Activated T-helper 17 cell treated with anti-CD3 and anti-CD28 coated beads, Interleukin-2, amount 50 U/mL, for 72 hours (primary cell): Measurements from ENCODE around the gene HSPA2. TPM values are rescaled to one million over a fixed set of nuclear protein-coding genes. Genes with fewer than 3 reads are reported as not detected.

Experiments
- total RNA-seq, 2 donors: library from RNA; stranded (reverse); gene quantifications; one replicate each; pipeline ENCODE4 v1.2.3, GENCODE V29; 2022

Gene HSPA2
- total RNA-seq, 2 donors from 2014 or later = 6.5 to 7.4 TPM

Other genes with a start within 250 kb of the HSPA2 start
- 1 to 10 TPM in 1 of 2 donors, under 1 TPM in 1; 0.56 to 6.1 TPM for gene ESR2, start 246.4 kb upstream of the HSPA2 start, total RNA-seq
- 100 to 1,000 TPM; 142 to 282 TPM for gene MTHFD1, start 152.4 kb upstream of the HSPA2 start, total RNA-seq
- 1 to 10 TPM in 1 of 2 donors, under 1 TPM in 1; 0.82 to 1.0 TPM for gene AKAP5, start 75.2 kb upstream of the HSPA2 start, total RNA-seq
- gene ZBTB25, start 36.9 kb upstream of the HSPA2 start, total RNA-seq = 10 to 100 TPM; 29.7 to 88.5 TPM
- gene ZBTB1, start 36.0 kb upstream of the HSPA2 start, total RNA-seq = 100 to 1,000 TPM in 1 of 2 donors, 10 to 100 TPM in 1; 75.6 to 154 TPM
- gene PPP1R36, start 9.2 kb downstream of the HSPA2 start, total RNA-seq = not detected
- 10 to 100 TPM; 17.2 to 19.2 TPM for gene PLEKHG3, start 163.7 kb downstream of the HSPA2 start, total RNA-seq